NK-92 treated with Interleukin-12 subunit alpha and Interleukin-12 subunit beta, amount 100 ng/mL, for 24 hours (cell line): ENCODE data around the gene FAM227B.
"Not testable (repeated sequence)": the region's sequence is repeated elsewhere in the genome, so short reads cannot be mapped to it uniquely, and the experiment has no call there.

Experiments used
- DNase-seq: peaks from one replicate; lab custom pipeline; 2025; lab: John Stamatoyannopoulos, UW

The FAM227B gene

GRCh38 chr15:49380912-49381311, 239.7 kb downstream of the FAM227B start:
- no peak for DNase-seq

- DNase-seq, result no peak
These were observed 240.6 kb downstream of the FAM227B start for GRCh38 chr15:49379996-49380395.

GRCh38 chr15:49372366-49372765, 248.3 kb downstream of the FAM227B start:
- no peak for DNase-seq

- DNase-seq, result no peak
These were observed 249.8 kb downstream of the FAM227B start for GRCh38 chr15:49370782-49371181.

GRCh38 chr15:49366496-49366895, 254.1 kb downstream of the FAM227B start:
- DNase-seq, result no peak

- DNase-seq, result no peak
These were observed 259.2 kb downstream of the FAM227B start for GRCh38 chr15:49361370-49361769.

GRCh38 chr15:49354439-49354838, 266.2 kb downstream of the FAM227B start:
- not testable (repeated sequence) for DNase-seq

GRCh38 chr15:49343546-49343945, 277.1 kb downstream of the FAM227B start:
- no peak for DNase-seq

- DNase-seq, result no peak
These were observed 281.0 kb downstream of the FAM227B start for GRCh38 chr15:49339656-49340055.

GRCh38 chr15:49331951-49332350, 288.7 kb downstream of the FAM227B start:
- no peak for DNase-seq

GRCh38 chr15:49331442-49331841, 289.2 kb downstream of the FAM227B start:
- no peak for DNase-seq

GRCh38 chr15:49330166-49330565, 290.5 kb downstream of the FAM227B start:
- DNase-seq, result no peak

GRCh38 chr15:49328941-49329340, 291.7 kb downstream of the FAM227B start:
- no peak for DNase-seq

GRCh38 chr15:49327927-49328326, 292.7 kb downstream of the FAM227B start:
- no peak for DNase-seq

- no peak for DNase-seq
These were observed 297.4 kb downstream of the FAM227B start for GRCh38 chr15:49323207-49323606.

GRCh38 chr15:49320351-49320750, 300.3 kb downstream of the FAM227B start:
- DNase-seq, result no peak

- no peak for DNase-seq
These were observed 305.2 kb downstream of the FAM227B start for GRCh38 chr15:49315391-49315823.

- DNase-seq, result no peak
These were observed 305.9 kb downstream of the FAM227B start for GRCh38 chr15:49314716-49315115.

GRCh38 chr15:49313650-49314049, 307.0 kb downstream of the FAM227B start:
- no peak for DNase-seq

GRCh38 chr15:49309889-49310288, 310.7 kb downstream of the FAM227B start:
- DNase-seq, result no peak

- DNase-seq, result no peak
These were observed 311.9 kb downstream of the FAM227B start for GRCh38 chr15:49308686-49309085.

GRCh38 chr15:49306551-49306950, 314.1 kb downstream of the FAM227B start:
- no peak for DNase-seq

- DNase-seq, result no peak
These were observed 317.6 kb downstream of the FAM227B start for GRCh38 chr15:49303003-49303402.

GRCh38 chr15:49301562-49301961, 319.1 kb downstream of the FAM227B start:
- DNase-seq, result no peak

- DNase-seq, result no peak
These were observed 319.8 kb downstream of the FAM227B start for GRCh38 chr15:49300856-49301255.
